HCT116 (cell line): Measurements from ENCODE around the gene TLN1. TPM values are rescaled to one million over a fixed set of nuclear protein-coding genes. Genes with fewer than 3 reads are reported as not detected.
A peak's percentile ranks its signal among the peaks of the same experiment; 100 is the strongest.

Experiments used
- ATAC-seq: fragments of 200-7000 bp; cut with Tn5 transposase; 2 replicates; pipeline ENCODE4 v1.9.1; 2020; ENCODE audit warnings: mild to moderate bottlenecking, moderate library complexity
- BruUV-seq: library from RNA; stranded (reverse); fragments of 400-500 nt; replicated peaks from 2 replicates; lab custom pipeline; 2021; lab: Mats Ljungman, UMichigan
- CTCF ChIA-PET: fragments of 300-600 bp; sonication (Branson Sonifier 250); formaldehyde crosslinking; loops from one replicate; lab custom pipeline; 2021; ENCODE audit warnings: antibody characterized with exemption; lab: Charles Lee
- POLR2A ChIA-PET: fragments of 300-600, 350-600 bp; sonication (Branson Sonifier 250); formaldehyde crosslinking; loops from one replicate; lab custom pipeline; 2021; ENCODE audit warnings: antibody characterized with exemption; lab: Charles Lee
- RAD21 ChIA-PET, 2 experiments: fragments of 300-600 bp; sonication (Branson Sonifier 250); formaldehyde crosslinking; loops; one replicate each; lab custom pipeline; 2023; ENCODE audit warnings: low total read pairs in 2 of 2; ENCODE audit not compliant: uncharacterized antibody in 2 of 2, unreplicated experiment in 2 of 2, low non-redundant PET in 1 of 2; lab: Charles Lee
- DNase-seq: peaks from one replicate; pipeline ENCODE4 v3.0.0-alpha.2; 2010; ENCODE audit warnings: low read depth, low spot score
- H2AFZ ChIP-seq: fragments of 200-600 bp; shearing (Covaris generic), sonication (generic); 2 replicates; pipeline ENCODE4 v1.6.1; 2017; ENCODE audit warnings: low read depth, mixed run types, mixed read lengths, antibody characterized with exemption, low read length; ENCODE audit not compliant: poor library complexity, severe bottlenecking
- H3K27ac ChIP-seq: 2 replicates; pipeline ENCODE4 v1.5.1; 2012; ENCODE audit warnings: low read depth, low read length
- H3K27me3 ChIP-seq: fragments of 200-600 bp; sonication (generic); 2 replicates; pipeline ENCODE4 v1.6.1; 2016; ENCODE audit warnings: mixed run types, low read length, mixed read lengths; ENCODE audit not compliant: insufficient read depth
- H3K36me3 ChIP-seq, 2 experiments: fragments of 200-500 bp in 1 of 2; fragments of 200-600 bp in 1 of 2; sonication (Bioruptor generic) in 1 of 2; sonication (generic) in 1 of 2; 2 replicates each; pipeline versions ENCODE4 v1.5.1 to v1.6.1; 2014 to 2016; ENCODE audit warnings: low read length in 2 of 2, inconsistent platforms in 1 of 2, mixed read lengths in 1 of 2, mixed run types in 1 of 2; ENCODE audit not compliant: insufficient read depth in 2 of 2, control insufficient read depth in 1 of 2
- H3K4me1 ChIP-seq, 2 experiments: fragments of 200-600 bp in 1 of 2; sonication (generic) in 1 of 2; 2 replicates each; pipeline versions ENCODE4 v1.5.1 to v1.6.1; 2012 to 2017; ENCODE audit warnings: low read length in 2 of 2, inconsistent platforms in 1 of 2, mild to moderate bottlenecking in 1 of 2, mixed read lengths in 1 of 2, mixed run types in 1 of 2, moderate library complexity in 1 of 2; ENCODE audit not compliant: insufficient read depth in 2 of 2, control insufficient read depth in 1 of 2
- H3K4me2 ChIP-seq: fragments of 200-600 bp; sonication (generic); 2 replicates; pipeline ENCODE4 v1.6.1; 2017; ENCODE audit warnings: mixed run types, low read length, mixed read lengths
- H3K4me3 ChIP-seq, 2 experiments: fragments of 200-600 bp in 1 of 2; sonication (generic) in 1 of 2; replicated peaks in 1 of 2; 2 replicates each; pipeline ENCODE4 v1.5.1; 2011 to 2016; ENCODE audit warnings: low read length in 2 of 2, control low read depth in 1 of 2, low read depth in 1 of 2, mild to moderate bottlenecking in 1 of 2, mixed read lengths in 1 of 2, mixed run types in 1 of 2
- H3K79me2 ChIP-seq: fragments of 200-600 bp; sonication (generic); 2 replicates; pipeline ENCODE4 v1.6.1; 2017; ENCODE audit warnings: mild to moderate bottlenecking, mixed run types, low read length, moderate library complexity, mixed read lengths; ENCODE audit not compliant: insufficient read depth
- H3K9ac ChIP-seq: fragments of 200-600 bp; sonication (generic); 2 replicates; pipeline ENCODE4 v1.6.1; 2016; ENCODE audit warnings: low read length, mixed read lengths
- H3K9me2 ChIP-seq: fragments of 200-600 bp; sonication (generic), shearing (Covaris generic); 2 replicates; pipeline ENCODE4 v1.6.1; 2017; ENCODE audit warnings: mixed run types, mild to moderate bottlenecking, moderate library complexity; ENCODE audit not compliant: insufficient read depth
- H3K9me3 ChIP-seq, 2 experiments: fragments of 200-500 bp in 1 of 2; fragments of 200-600 bp in 1 of 2; sonication (Bioruptor generic) in 1 of 2; sonication (generic) in 1 of 2; 2 replicates each; pipeline ENCODE4 v1.6.1; 2014 to 2017; ENCODE audit warnings: low read length in 2 of 2, mixed read lengths in 2 of 2, inconsistent platforms in 1 of 2, low read depth in 1 of 2, mild to moderate bottlenecking in 1 of 2, mixed run types in 1 of 2, moderate library complexity in 1 of 2; ENCODE audit not compliant: control insufficient read depth in 1 of 2, insufficient read depth in 1 of 2
- H4K20me1 ChIP-seq: fragments of 200-600 bp; sonication (generic), shearing (Covaris generic); 2 replicates; pipeline ENCODE4 v1.6.1; 2017; ENCODE audit warnings: mixed run types, mild to moderate bottlenecking, moderate library complexity; ENCODE audit not compliant: insufficient read depth
- FOSL1 ChIP-seq: IDR thresholded peaks from 2 replicates; pipeline ENCODE4 v1.6.1; 2012; ENCODE audit warnings: low read depth
- JUND ChIP-seq: IDR thresholded peaks from 2 replicates; pipeline ENCODE4 v1.6.1; 2012
- SP1 ChIP-seq: IDR thresholded peaks from 2 replicates; pipeline ENCODE4 v1.6.1; 2012; ENCODE audit warnings: low read depth
- ZFX ChIP-seq: fragments of 450-650 bp; IDR thresholded peaks from 2 replicates; pipeline ENCODE4 v1.6.1; 2017
- intact Hi-C: fragments of 100-400 bp; cut with micrococcal nuclease; formaldehyde crosslinking; loops from 2 replicates; pipeline ENCODE4 v1.10.0; 2022
- total RNA-seq: library from RNA; stranded (reverse); gene quantifications from one replicate; pipeline ENCODE4 v1.2.1, GENCODE V29; 2021; ENCODE audit not compliant: unreplicated experiment
- TF ChIP-seq, protein P1 (sequence below): IDR thresholded peaks from 2 replicates; pipeline ENCODE4 v1.6.1; 2012

TLN1 gene
- total RNA-seq, 1 experiment from 2014 or later, result 144 TPM

DNA sequence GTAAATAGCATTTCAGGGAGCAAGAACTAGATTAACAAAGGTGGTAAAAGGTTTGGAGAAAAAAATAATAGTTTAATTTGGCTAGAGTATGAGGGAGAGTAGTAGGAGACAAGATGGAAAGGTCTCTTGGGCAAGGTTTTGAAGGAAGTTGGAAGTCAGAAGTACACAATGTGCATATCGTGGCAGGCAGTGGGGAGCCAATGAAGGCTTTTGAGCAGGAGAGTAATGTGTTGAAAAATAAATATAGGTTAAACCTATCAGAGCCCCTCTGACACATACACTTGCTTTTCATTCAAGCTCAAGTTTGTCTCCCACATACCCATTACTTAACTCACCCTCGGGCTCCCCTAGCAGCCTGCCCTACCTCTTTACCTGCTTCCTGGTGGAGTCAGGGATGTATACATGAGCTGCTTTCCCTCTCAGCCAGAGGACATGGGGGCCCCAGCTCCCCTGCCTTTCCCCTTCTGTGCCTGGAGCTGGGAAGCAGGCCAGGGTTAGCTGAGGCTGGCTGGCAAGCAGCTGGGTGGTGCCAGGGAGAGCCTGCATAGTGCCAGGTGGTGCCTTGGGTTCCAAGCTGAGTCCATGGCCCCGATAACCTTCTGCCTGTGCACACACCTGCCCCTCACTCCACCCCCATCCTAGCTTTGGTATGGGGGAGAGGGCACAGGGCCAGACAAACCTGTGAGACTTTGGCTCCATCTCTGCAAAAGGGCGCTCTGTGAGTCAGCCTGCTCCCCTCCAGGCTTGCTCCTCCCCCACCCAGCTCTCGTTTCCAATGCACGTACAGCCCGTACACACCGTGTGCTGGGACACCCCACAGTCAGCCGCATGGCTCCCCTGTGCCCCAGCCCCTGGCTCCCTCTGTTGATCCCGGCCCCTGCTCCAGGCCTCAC is 58.6 kb downstream of the TLN1 start, which contains the start of gene CA9:
Gene CA9, plus strand, starts transcription at position 797 of the 893 bp plus-strand sequence. Its CDS starts 32 bp downstream, at position 829.
- Histone ChIP-seq H3K4me1 (peaks cover 13 to 29% of the 10 kb centered on the region in 2 experiments; a peak in 3 of 4 replicates), H3K36me3 (no peaks in the 10 kb centered on the region), H3K9me2 (no peaks in the 10 kb centered on the region), H3K4me3 (no peak within 1 kb of the TSS), H3K9me3 (no peaks in the 10 kb centered on the region), H3K9ac (no peak within 1 kb of the TSS), H3K4me2 (peak within 1 kb of the TSS; percentile 42), H2AFZ (no peak within 1 kb of the TSS), H3K27me3 (no peaks in the 10 kb centered on the region), H3K27ac (no peak within 1 kb of the TSS), H3K79me2 (no peaks in the 10 kb centered on the region), H4K20me1 (no peaks in the 10 kb centered on the region)
- ATAC-seq, result peak; percentile 23
- intact Hi-C loops, result no loop called here
- DNase-seq, result no peak
- BruUV-seq, result no TSS peak
- RAD21 ChIA-PET, result no interaction called here
- TF ChIP-seq JUND (no peak), FOSL1 (no peak), ZFX (no peak)
- POLR2A ChIA-PET, result no interaction called here
- CTCF ChIA-PET, result interaction anchor here (1.2 kb wide), 1 partner anchor 23 kb away, joined by 4 read pairs; no protein-coding TSS in a partner anchor

DNA sequence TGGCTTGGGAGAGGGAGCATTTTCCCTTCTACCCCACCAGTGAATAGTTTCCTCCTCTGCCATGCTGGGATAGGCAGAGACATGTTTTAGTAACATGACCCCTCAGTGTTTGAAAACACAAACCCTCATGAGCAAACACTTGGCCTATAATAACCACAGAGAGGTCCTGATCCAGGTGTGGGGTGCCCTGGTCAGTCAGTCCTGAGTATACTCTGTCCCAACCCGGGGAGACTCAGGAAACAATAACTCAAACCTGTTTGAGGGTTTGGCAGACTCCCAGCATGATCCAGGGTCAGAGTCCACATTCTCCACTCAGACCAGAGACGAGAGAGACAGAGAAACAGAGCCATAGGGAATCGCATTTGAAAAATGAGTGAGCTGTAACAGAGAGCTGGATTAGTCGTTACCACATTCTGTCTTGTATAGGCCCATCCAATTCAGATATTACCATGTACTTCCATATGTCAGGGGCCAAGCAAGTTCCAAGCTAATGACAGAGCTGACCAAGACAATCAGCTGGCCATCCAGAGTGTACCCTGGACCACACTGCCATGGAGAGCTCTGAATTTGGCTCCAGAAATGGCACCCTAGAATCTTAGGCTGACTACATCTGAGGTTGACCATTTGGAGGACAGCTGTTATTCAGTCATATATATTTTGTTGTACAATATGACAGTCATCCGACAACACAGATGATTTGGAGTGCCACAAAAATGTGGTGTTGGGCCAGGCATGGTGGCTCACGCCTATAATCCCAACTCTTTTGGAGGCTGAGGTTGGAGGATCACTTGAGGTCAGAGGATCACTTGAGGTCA is 62.5 kb downstream of the TLN1 start:
- DNase-seq, result no peak
- H3K79me2 ChIP-seq, result peaks cover 4% of the 10 kb centered on the region; the same call in 1 of the 2 replicates
- no peaks in the 10 kb centered on the region for H3K36me3 ChIP-seq
- H3K27ac ChIP-seq, result 0 out of 2 replicates have a peak overlapping the region, but pooled peaks have one; percentile 7
- peak overlapping the region; percentile 67 for H3K4me2 ChIP-seq
- intact Hi-C loops, result no loop called here
- peak overlapping the region in 1 of 2 experiments; percentile 25; a peak in 1 of 4 replicates for H3K4me3 ChIP-seq
- RAD21 ChIA-PET, result no interaction called here
- H4K20me1 ChIP-seq, result no peaks in the 10 kb centered on the region
- no peaks in the 10 kb centered on the region for H3K27me3 ChIP-seq
- peak overlapping the region; percentile 84 for H2AFZ ChIP-seq
- no peaks in the 10 kb centered on the region for H3K9me3 ChIP-seq
- POLR2A ChIA-PET, result interaction anchor here (1.4 kb wide), 1 partner anchor 11 kb away, joined by 3 read pairs; no protein-coding TSS in a partner anchor
- peak; percentile 10; the same call in 1 of the 2 replicates for ATAC-seq
- H3K9ac ChIP-seq, result no peak overlapping the region
- H3K4me1 ChIP-seq, result peaks cover 23 to 45% of the 10 kb centered on the region in 2 experiments; a peak in 3 of 4 replicates
- CTCF ChIA-PET, result interaction anchor here (1.4 kb wide), 1 partner anchor 9 kb away, joined by 5 read pairs; no protein-coding TSS in a partner anchor
- peak; percentile 22; the same call in 1 of the 2 replicates for TF ChIP-seq SP1
- TF ChIP-seq, protein P1, sequence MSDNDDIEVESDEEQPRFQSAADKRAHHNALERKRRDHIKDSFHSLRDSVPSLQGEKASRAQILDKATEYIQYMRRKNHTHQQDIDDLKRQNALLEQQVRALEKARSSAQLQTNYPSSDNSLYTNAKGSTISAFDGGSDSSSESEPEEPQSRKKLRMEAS, result no peak
- TF ChIP-seq, all 23 proteins: peak for 1
- no peaks in the 10 kb centered on the region for H3K9me2 ChIP-seq
- BruUV-seq, result no TSS peak
